Hepatocyte (in vitro differentiated cells): Measurements from ENCODE around the gene PTCD3. TPM values are rescaled to one million over a fixed set of nuclear protein-coding genes. Genes with fewer than 3 reads are reported as not detected.

ENCODE experiments used
- DNase-seq: peaks from one replicate; pipeline ENCODE4 v3.0.0-alpha.2; 2016; ENCODE audit warnings: low spot score
- H2AFZ ChIP-seq: fragments of 200-600 bp; sonication (generic); 2 replicates; pipeline ENCODE4 v1.6.0; 2016; ENCODE audit warnings: antibody characterized with exemption, mild to moderate bottlenecking
- H3K27ac ChIP-seq: fragments of 200-600 bp; sonication (generic); 2 replicates; pipeline ENCODE4 v1.5.1; 2016; ENCODE audit warnings: mild to moderate bottlenecking
- H3K27me3 ChIP-seq: fragments of 200-600 bp; sonication (generic); 2 replicates; pipeline ENCODE4 v1.6.1; 2016
- H3K36me3 ChIP-seq: fragments of 200-600 bp; sonication (generic); replicated peaks from 2 replicates; pipeline ENCODE4 v1.5.1; 2016; ENCODE audit warnings: low read depth; ENCODE audit not compliant: insufficient read depth
- H3K4me1 ChIP-seq: fragments of 200-600 bp; sonication (generic); 2 replicates; pipeline ENCODE4 v1.5.1; 2016; ENCODE audit warnings: mild to moderate bottlenecking, moderate library complexity; ENCODE audit not compliant: insufficient read depth
- H3K4me2 ChIP-seq: fragments of 200-600 bp; sonication (generic); 2 replicates; pipeline ENCODE4 v1.6.0; 2016
- H3K4me3 ChIP-seq: fragments of 200-600 bp; sonication (generic); 2 replicates; pipeline ENCODE4 v1.5.1; 2016; ENCODE audit warnings: mild to moderate bottlenecking
- H3K79me2 ChIP-seq: fragments of 200-600 bp; sonication (generic); 2 replicates; pipeline ENCODE4 v1.6.0; 2017; ENCODE audit warnings: mild to moderate bottlenecking
- H3K9me2 ChIP-seq: fragments of 200-600 bp; sonication (generic); replicated peaks from 2 replicates; pipeline ENCODE4 v1.6.0; 2017; ENCODE audit warnings: mild to moderate bottlenecking; ENCODE audit not compliant: insufficient read depth
- H3K9me3 ChIP-seq: fragments of 200-600 bp; sonication (generic); 2 replicates; pipeline ENCODE4 v1.5.1; 2016; ENCODE audit warnings: low read depth, mild to moderate bottlenecking
- H4K20me1 ChIP-seq: fragments of 200-600 bp; sonication (generic); 2 replicates; pipeline ENCODE4 v1.6.0; 2016; ENCODE audit warnings: mild to moderate bottlenecking; ENCODE audit not compliant: insufficient read depth, poor library complexity, severe bottlenecking
- CTCF ChIP-seq: fragments of 200-600 bp; sonication (generic); IDR thresholded peaks from 2 replicates; pipeline ENCODE4 v1.5.1; 2016; ENCODE audit warnings: antibody characterized with exemption, mild to moderate bottlenecking; ENCODE audit not compliant: poor library complexity
- EZH2 ChIP-seq: fragments of 200-600 bp; sonication (generic); IDR thresholded peaks from 2 replicates; pipeline ENCODE4 v1.6.1; 2016; ENCODE audit warnings: antibody characterized with exemption, mild to moderate bottlenecking, borderline replicate concordance
- EZH2phosphoT487 ChIP-seq: fragments of 200-600 bp; sonication (generic); IDR thresholded peaks from one replicate; pipeline ENCODE4 v1.6.1; 2018; ENCODE audit warnings: antibody characterized with exemption, mild to moderate bottlenecking, low read depth, moderate library complexity; ENCODE audit not compliant: unreplicated experiment, severe bottlenecking
- WGBS: methylation state at CpG from one replicate; pipeline ENCODE4 v1.1.6; 2016; ENCODE audit warnings: low lambda C conversion rate; ENCODE audit errors: missing lambda C conversion rate; 5-methylcytosine and 5-hydroxymethylcytosine counted together
- polyA plus RNA-seq: library from polyadenylated mRNA; unstranded; fragments of >200 nt; fragmentation: Nextera tagmentation; extraction: Ambion mirVana; gene quantifications from 2 replicates; pipeline ENCODE4 v1.2.1, GENCODE V29; 2016
- total RNA-seq: library from RNA; depleted of rRNA; stranded (reverse); fragments of >200 nt; gene quantifications from 2 replicates; pipeline ENCODE4 v1.2.3, GENCODE V29; 2014

The PTCD3 gene
- total and polyA plus RNA-seq, 2 experiments from 2014 or later, result 54.2 to 92.1 TPM

- no peak for DNase-seq
- Histone ChIP-seq H2AFZ (no peak overlapping the region), H3K4me1 (peaks cover 3% of the 10 kb centered on the region), H3K36me3 (no peaks in the 10 kb centered on the region), H3K4me2 (no peak overlapping the region), H3K79me2 (no peaks in the 10 kb centered on the region), H3K27ac (no peak overlapping the region), H3K9me2 (no peaks in the 10 kb centered on the region), H3K27me3 (no peaks in the 10 kb centered on the region), H3K9me3 (no peaks in the 10 kb centered on the region), H3K4me3 (no peak overlapping the region), H4K20me1 (no peaks in the 10 kb centered on the region)
- TF ChIP-seq EZH2 (no peak), EZH2phosphoT487 (no peak), CTCF (no peak)
- 97% methylated on average over 15 of the region's 15 CpGs for WGBS
Measured at GRCh38 chr2:86074811-86075210, 31.2 kb upstream of the PTCD3 start.

DNA sequence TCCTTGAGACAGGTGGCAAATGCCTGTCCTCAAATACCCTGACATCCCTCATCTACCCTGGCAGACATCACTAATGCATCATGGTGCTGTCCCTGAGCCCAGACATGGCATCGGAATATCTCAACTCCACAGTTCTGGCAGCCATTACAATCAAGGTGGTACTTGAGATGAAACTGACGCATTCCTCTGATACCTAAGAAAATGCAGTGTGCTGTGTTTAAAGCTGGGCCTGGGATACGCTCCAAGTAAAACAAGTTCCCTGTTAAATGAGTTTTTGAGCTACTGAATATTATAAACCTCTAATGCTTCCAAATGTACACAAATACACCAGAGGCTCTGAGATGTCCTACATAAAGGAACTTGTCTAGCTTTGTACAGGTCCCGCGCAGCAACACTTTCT, 30.1 kb upstream of the PTCD3 start:
- Histone ChIP-seq H4K20me1 (no peaks in the 10 kb centered on the region), H3K4me3 (no peak overlapping the region), H3K4me1 (peaks cover 8% of the 10 kb centered on the region), H3K4me2 (no peak overlapping the region), H2AFZ (no peak overlapping the region), H3K27ac (no peak overlapping the region), H3K27me3 (no peaks in the 10 kb centered on the region), H3K9me3 (no peaks in the 10 kb centered on the region), H3K79me2 (no peaks in the 10 kb centered on the region), H3K9me2 (no peaks in the 10 kb centered on the region), H3K36me3 (no peaks in the 10 kb centered on the region)
- TF ChIP-seq CTCF (no peak), EZH2 (no peak), EZH2phosphoT487 (no peak)
- WGBS, result 97% methylated on average over 5 of the region's 5 CpGs
- no peak for DNase-seq

- Histone ChIP-seq H3K36me3 (no peaks in the 10 kb centered on the region), H3K9me2 (no peaks in the 10 kb centered on the region), H3K27me3 (no peaks in the 10 kb centered on the region), H3K4me1 (peaks cover 8% of the 10 kb centered on the region), H2AFZ (no peak overlapping the region), H3K79me2 (no peaks in the 10 kb centered on the region), H3K4me2 (no peak overlapping the region), H3K4me3 (no peak overlapping the region), H3K9me3 (no peaks in the 10 kb centered on the region), H4K20me1 (no peaks in the 10 kb centered on the region), H3K27ac (no peak overlapping the region)
- DNase-seq, result peak; percentile 38
- WGBS, result 76% methylated on average over 7 of the region's 7 CpGs
- TF ChIP-seq EZH2phosphoT487 (no peak), CTCF (peak; percentile 57)
Measured at GRCh38 chr2:86078774-86079545, 27.1 kb upstream of the PTCD3 start.
